Measurements from ENCODE around the gene PRR4. TPM values are rescaled to one million over a fixed set of nuclear protein-coding genes. Genes with fewer than 3 reads are reported as not detected.

Gene PRR4
- total RNA-seq, 1 experiment from 2014 or later, result not detected

GRCh38 chr12:10810068-10810467 lies 39.2 kb downstream of the PRR4 start, which contains the start of gene TAS2R9:
Gene TAS2R9, minus strand, starts transcription at chr12:10810168. Its CDS starts 93 bp downstream, at chr12:10810075.
- DNase-seq (ENCODE audit: low read depth), result no peak
- in situ Hi-C loops (cut with HindIII; ENCODE audit: low pct_unique_long_range_greater_than_20kb, low sequenced_read_pairs), result no loop called here

DNA sequence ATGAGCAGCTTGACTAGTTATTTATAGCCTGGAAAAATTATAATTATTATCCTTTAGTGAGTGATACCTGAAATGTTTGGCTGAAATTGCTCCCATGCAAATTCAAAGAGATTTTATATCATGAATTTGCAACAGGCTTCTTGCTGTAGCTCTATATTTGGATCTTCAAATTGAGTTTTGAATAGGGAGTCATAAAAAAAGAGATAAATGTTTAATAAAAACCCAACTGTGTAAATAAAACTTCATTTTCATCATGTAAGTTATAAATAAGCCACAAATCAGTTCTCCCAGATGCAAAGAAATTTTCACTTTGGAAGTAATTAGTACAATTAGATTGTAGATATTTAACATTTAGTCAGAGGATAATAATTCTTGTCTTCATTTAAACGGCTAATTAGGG lies 42.1 kb downstream of the PRR4 start, which contains the start of gene TAS2R8:
Gene TAS2R8 (minus strand): TSS at position 101 of the 400 bp plus-strand sequence. CDS start 306 bp downstream, outside the sequence.
- no peak for DNase-seq (ENCODE audit: low read depth)
- in situ Hi-C loops (cut with HindIII; ENCODE audit: low pct_unique_long_range_greater_than_20kb, low sequenced_read_pairs), result no loop called here

DNA sequence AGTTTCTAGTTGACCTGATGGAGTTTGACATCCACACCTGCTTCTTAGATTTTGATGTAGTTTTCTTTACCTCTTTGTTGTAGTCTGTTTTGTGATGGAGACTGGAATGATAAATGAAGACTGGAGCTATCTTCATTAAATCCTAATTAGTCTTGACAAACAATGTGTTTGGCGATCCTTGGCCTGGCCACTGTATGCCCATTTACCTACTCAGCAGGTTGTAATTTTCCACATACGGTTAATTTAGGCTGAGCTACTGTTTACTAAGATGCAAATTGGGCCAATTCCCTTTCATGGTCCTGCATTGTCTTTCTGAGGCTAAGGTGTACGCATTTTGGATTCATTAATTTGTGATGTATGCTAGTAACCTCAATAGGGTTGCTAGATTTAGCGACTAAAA lies 46.7 kb downstream of the PRR4 start, which contains the start of gene TAS2R7:
Gene TAS2R7 (minus strand): TSS at position 41 of the 400 bp plus-strand sequence. CDS start 57 bp downstream, outside the sequence.
- DNase-seq (ENCODE audit: low read depth), result no peak
- in situ Hi-C loops (cut with HindIII; ENCODE audit: low pct_unique_long_range_greater_than_20kb, low sequenced_read_pairs), result no loop called here

- in situ Hi-C loops (cut with HindIII; ENCODE audit: low pct_unique_long_range_greater_than_20kb, low sequenced_read_pairs), result no loop called here
- no peak for DNase-seq (ENCODE audit: low read depth)
Measured at GRCh38 chr12:10801741-10802140, 47.5 kb downstream of the PRR4 start.

Other genes starting within 250 kb of the PRR4 start
- 64.4 and 89.6 TPM in 2 replicates for gene MAGOHB, start 235.9 kb downstream of the PRR4 start, total RNA-seq (2014; rRNA removed; shearing (Covaris generic); ENCODE audit: low replicate concordance)
- gene STYK1, start 175.4 kb downstream of the PRR4 start, total RNA-seq (2014; rRNA removed; shearing (Covaris generic); ENCODE audit: low replicate concordance), result 4.8 and 6.7 TPM in 2 replicates
- 259 and 280 TPM in 2 replicates for gene YBX3, start 126.2 kb downstream of the PRR4 start, total RNA-seq (2014; rRNA removed; shearing (Covaris generic); ENCODE audit: low replicate concordance)
- not detected in 2 replicates for gene TAS2R7, start 46.8 kb downstream of the PRR4 start, total RNA-seq (2014; rRNA removed; shearing (Covaris generic); ENCODE audit: low replicate concordance)
- gene TAS2R8, start 42.2 kb downstream of the PRR4 start, total RNA-seq (2014; rRNA removed; shearing (Covaris generic); ENCODE audit: low replicate concordance), result not detected in 2 replicates
- not detected in 2 replicates for gene TAS2R9, start 39.3 kb downstream of the PRR4 start, total RNA-seq (2014; rRNA removed; shearing (Covaris generic); ENCODE audit: low replicate concordance)
- not detected in 2 replicates for gene TAS2R10, start 23.1 kb downstream of the PRR4 start, total RNA-seq (2014; rRNA removed; shearing (Covaris generic); ENCODE audit: low replicate concordance)
- 0.27 and 16.2 TPM in 2 replicates for gene PRH1, start 34.8 kb upstream of the PRR4 start, total RNA-seq (2014; rRNA removed; shearing (Covaris generic); ENCODE audit: low replicate concordance)
- gene TAS2R13, start 60.1 kb upstream of the PRR4 start, total RNA-seq (2014; rRNA removed; shearing (Covaris generic); ENCODE audit: low replicate concordance), result not detected in 2 replicates
- not detected in 2 replicates for gene PRH2, start 79.8 kb upstream of the PRR4 start, total RNA-seq (2014; rRNA removed; shearing (Covaris generic); ENCODE audit: low replicate concordance)
- not detected in 2 replicates for gene TAS2R14, start 89.8 kb upstream of the PRR4 start, total RNA-seq (2014; rRNA removed; shearing (Covaris generic); ENCODE audit: low replicate concordance)
- gene TAS2R50, start 137.4 kb upstream of the PRR4 start, total RNA-seq (2014; rRNA removed; shearing (Covaris generic); ENCODE audit: low replicate concordance), result not detected in 2 replicates
- gene TAS2R20, start 148.8 kb upstream of the PRR4 start, total RNA-seq (2014; rRNA removed; shearing (Covaris generic); ENCODE audit: low replicate concordance), result not detected in 2 replicates
- gene TAS2R19, start 173.1 kb upstream of the PRR4 start, total RNA-seq (2014; rRNA removed; shearing (Covaris generic); ENCODE audit: low replicate concordance), result not detected in 2 replicates
- 0.37 TPM in 1 of 2 replicates, not detected in the other for gene TAS2R31, start 181.9 kb upstream of the PRR4 start, total RNA-seq (2014; rRNA removed; shearing (Covaris generic); ENCODE audit: low replicate concordance)
- not detected in 2 replicates for gene TAS2R46, start 212.8 kb upstream of the PRR4 start, total RNA-seq (2014; rRNA removed; shearing (Covaris generic); ENCODE audit: low replicate concordance)
- not detected in 2 replicates for gene TAS2R43, start 242.8 kb upstream of the PRR4 start, total RNA-seq (2014; rRNA removed; shearing (Covaris generic); ENCODE audit: low replicate concordance)

Data from Caki2 (cell line).